Endothelial cell of umbilical vein (primary cell): ENCODE measurements around the gene C1QL3. TPM values are rescaled to one million over a fixed set of nuclear protein-coding genes. Genes with fewer than 3 reads are reported as not detected.

Source experiments
- BruUV-seq: library from RNA; stranded (reverse); fragments of 400-500 nt; replicated peaks from 2 replicates; lab custom pipeline; 2021; lab: Mats Ljungman, UMichigan
- CTCF ChIA-PET: fragments of 300-600, 350-600 bp; sonication (Branson Sonifier 250); formaldehyde crosslinking; loops from one replicate; lab custom pipeline; 2021; ENCODE audit warnings: antibody characterized with exemption, inconsistent platforms; lab: Charles Lee
- POLR2A ChIA-PET: fragments of 300-600, 350-600 bp; sonication (Branson Sonifier 250); formaldehyde crosslinking; loops from one replicate; lab custom pipeline; 2021; ENCODE audit warnings: antibody characterized with exemption, inconsistent platforms; lab: Charles Lee
- DNase-seq: peaks from one replicate; pipeline ENCODE4 v3.0.0-alpha.2; 2011; ENCODE audit warnings: low read depth, low spot score
- FAIRE-seq: peaks from 2 replicates; lab custom pipeline; 2011; peaks lifted over from hg19 to GRCh38; lab: Jason Lieb, UNC
- H2AFZ ChIP-seq: 2 replicates; pipeline ENCODE4 v1.6.0; 2012; ENCODE audit warnings: low read depth, low read length, control low read depth, inconsistent platforms
- H3K27ac ChIP-seq: 2 replicates; pipeline ENCODE4 v1.5.1; 2011; ENCODE audit warnings: low read depth, mild to moderate bottlenecking, control low read depth, low read length, moderate library complexity; ENCODE audit not compliant: insufficient read depth
- H3K27me3 ChIP-seq, 2 experiments: 2 replicates each; pipeline versions ENCODE4 v1.6.0 to v1.6.1; 2011; ENCODE audit warnings: low read length in 2 of 2, mixed read lengths in 1 of 2; ENCODE audit not compliant: control insufficient read depth in 2 of 2, insufficient read depth in 2 of 2
- H3K36me3 ChIP-seq, 2 experiments: 2 replicates in 1 of 2; 3 replicates in 1 of 2; pipeline ENCODE4 v1.5.1; 2011; ENCODE audit warnings: low read length in 2 of 2, mild to moderate bottlenecking in 1 of 2, moderate library complexity in 1 of 2; ENCODE audit not compliant: control insufficient read depth in 2 of 2, insufficient read depth in 2 of 2; ENCODE audit errors: extremely low read depth in 1 of 2
- H3K4me1 ChIP-seq: 3 replicates; pipeline ENCODE4 v1.5.1; 2011; ENCODE audit warnings: mild to moderate bottlenecking, low read length; ENCODE audit not compliant: control insufficient read depth, insufficient read depth; ENCODE audit errors: extremely low read depth
- H3K4me2 ChIP-seq: 2 replicates; pipeline ENCODE4 v1.6.1; 2011; ENCODE audit warnings: low read length, control low read depth, mixed read lengths; ENCODE audit not compliant: insufficient read depth
- H3K4me3 ChIP-seq, 3 experiments: fragments of 200-600 bp in 1 of 3; sonication (generic), shearing (Covaris generic) in 1 of 3; replicated peaks in 1 of 3; 2 replicates each; pipeline ENCODE4 v1.5.1; 2011 to 2016; ENCODE audit warnings: control low read depth in 3 of 3, low read length in 3 of 3, mild to moderate bottlenecking in 2 of 3, inconsistent platforms in 1 of 3, low read depth in 1 of 3, moderate library complexity in 1 of 3; ENCODE audit not compliant: insufficient read depth in 1 of 3
- H3K79me2 ChIP-seq: 2 replicates; pipeline ENCODE4 v1.6.0; 2012; ENCODE audit warnings: low read length, inconsistent platforms; ENCODE audit not compliant: control insufficient read depth, insufficient read depth
- H3K9ac ChIP-seq: replicated peaks from 2 replicates; pipeline ENCODE3; 2011; ENCODE audit warnings: low read length, control low read depth; ENCODE audit not compliant: insufficient read depth; ENCODE audit errors: extremely low read depth
- H3K9me1 ChIP-seq: replicated peaks from 3 replicates; pipeline ENCODE4 v1.6.0; 2011; ENCODE audit warnings: mild to moderate bottlenecking, low read length; ENCODE audit not compliant: control insufficient read depth, insufficient read depth; ENCODE audit errors: extremely low read depth
- H3K9me3 ChIP-seq: replicated peaks from 2 replicates; pipeline ENCODE4 v1.5.1; 2012; ENCODE audit warnings: low read length, inconsistent platforms; ENCODE audit not compliant: control insufficient read depth, insufficient read depth
- H4K20me1 ChIP-seq: replicated peaks from 2 replicates; pipeline ENCODE3; 2011; ENCODE audit warnings: mild to moderate bottlenecking, low read length; ENCODE audit not compliant: control insufficient read depth, insufficient read depth; ENCODE audit errors: extremely low read depth
- EZH2 ChIP-seq: IDR thresholded peaks from 2 replicates; pipeline ENCODE4 v1.6.1; 2012; ENCODE audit warnings: borderline replicate concordance, low read depth, mild to moderate bottlenecking, moderate library complexity, low read length, inconsistent platforms; ENCODE audit not compliant: severe bottlenecking
- FOS ChIP-seq: IDR thresholded peaks from 2 replicates; pipeline ENCODE4 v1.6.1; 2011; ENCODE audit warnings: mild to moderate bottlenecking, low read length, moderate library complexity, borderline replicate concordance; ENCODE audit not compliant: insufficient read depth
- GATA2 ChIP-seq: IDR thresholded peaks from 2 replicates; pipeline ENCODE4 v1.7.0; 2011; ENCODE audit warnings: low read depth, mild to moderate bottlenecking, moderate library complexity, mixed read lengths, low read length; ENCODE audit not compliant: insufficient read length, insufficient read depth
- JUN ChIP-seq: IDR thresholded peaks from 2 replicates; pipeline ENCODE4 v1.6.1; 2011; ENCODE audit warnings: borderline replicate concordance, low read depth; ENCODE audit not compliant: insufficient read length, insufficient read depth
- MYC ChIP-seq: IDR thresholded peaks from one replicate; pipeline ENCODE4 v1.6.1; 2011; ENCODE audit warnings: mild to moderate bottlenecking, low read depth, low read length
- POLR2A ChIP-seq: IDR thresholded peaks from 2 replicates; pipeline ENCODE4 v1.6.1; 2012; ENCODE audit warnings: low read depth, mild to moderate bottlenecking, control low read depth, low read length
- POLR2AphosphoS5 ChIP-seq: IDR thresholded peaks from 2 replicates; pipeline ENCODE4 v1.6.1; 2012; ENCODE audit warnings: low read depth, mild to moderate bottlenecking, control low read depth, low read length, moderate library complexity; ENCODE audit not compliant: insufficient read depth
- dilution Hi-C: fragments of 300-500 bp; cut with MboI; formaldehyde crosslinking; loops from one replicate; pipeline ENCODE4 v1.15.0; 2019; ENCODE audit warnings: low sequenced_read_pairs; ENCODE audit not compliant: extremely low pct_ligation_motif_present
- intact Hi-C: fragments of 100-400 bp; cut with micrococcal nuclease; formaldehyde crosslinking; loops from one replicate; pipeline ENCODE4 v1.10.0; 2022
- polyA plus RNA-seq, 4 experiments: library from polyadenylated mRNA; depleted of rRNA in 3 of 4; stranded (reverse) in 3 of 4; unstranded in 1 of 4; fragments of >200 nt; gene quantifications; 2 replicates each; pipeline versions ENCODE4 v1.2.1 to v1.2.3, GENCODE V29; 2011 to 2012; ENCODE audit warnings: missing spikeins in 1 of 4
- total RNA-seq: library from RNA; stranded (reverse); gene quantifications from 2 replicates; pipeline ENCODE4 v1.2.3, GENCODE V29; 2021
- TF ChIP-seq, protein P1 (sequence below): IDR thresholded peaks from 2 replicates; pipeline ENCODE4 v1.6.1; 2011; ENCODE audit not compliant: insufficient read depth, insufficient read length
- TF ChIP-seq, protein P2 (sequence below), 2 donors: IDR thresholded peaks; 1 replicate in 1 of 2; 2 replicates in 1 of 2; pipeline ENCODE4 v1.5.1; 2011; ENCODE audit warnings: low read length in 2 of 2, mild to moderate bottlenecking in 2 of 2, moderate library complexity in 2 of 2, control low read depth in 1 of 2, inconsistent platforms in 1 of 2, low read depth in 1 of 2; ENCODE audit not compliant: insufficient read depth in 1 of 2; ENCODE audit errors: extremely low read depth in 1 of 2

C1QL3 gene
- total and polyA plus RNA-seq, 2 donors (not counting 3 experiments of a cell fraction or from before 2014, with no cell fraction given) = not detected

- no peaks in the 10 kb centered on the region for H3K4me1 ChIP-seq
- BruUV-seq = no TSS peak
These were observed 43.9 kb downstream of the C1QL3 start for GRCh38 chr10:16477757-16478156.

More at GRCh38 chr10:16477757-16478156, 43.9 kb downstream of the C1QL3 start:
- Histone ChIP-seq H4K20me1 (no peaks in the 10 kb centered on the region), H3K27ac (no peak overlapping the region), H3K9ac (no peak overlapping the region), H3K36me3 (no peaks in the 10 kb centered on the region), H3K9me1 (no peaks in the 10 kb centered on the region), H3K4me3 (no peak overlapping the region), H2AFZ (no peak overlapping the region), H3K79me2 (no peaks in the 10 kb centered on the region), H3K4me2 (no peak overlapping the region), H3K27me3 (peaks cover 0 to 1% of the 10 kb centered on the region in 2 experiments), H3K9me3 (no peaks in the 10 kb centered on the region)
- POLR2A ChIA-PET = no interaction called here
- DNase-seq = no peak
- CTCF ChIA-PET = no interaction called here
- TF ChIP-seq MYC (no peak), JUN (no peak), GATA2 (no peak), POLR2AphosphoS5 (no peak), POLR2A (no peak), FOS (no peak), EZH2 (no peak)
- TF ChIP-seq, protein P1, sequence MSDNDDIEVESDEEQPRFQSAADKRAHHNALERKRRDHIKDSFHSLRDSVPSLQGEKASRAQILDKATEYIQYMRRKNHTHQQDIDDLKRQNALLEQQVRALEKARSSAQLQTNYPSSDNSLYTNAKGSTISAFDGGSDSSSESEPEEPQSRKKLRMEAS = no peak
- TF ChIP-seq, protein P2, sequence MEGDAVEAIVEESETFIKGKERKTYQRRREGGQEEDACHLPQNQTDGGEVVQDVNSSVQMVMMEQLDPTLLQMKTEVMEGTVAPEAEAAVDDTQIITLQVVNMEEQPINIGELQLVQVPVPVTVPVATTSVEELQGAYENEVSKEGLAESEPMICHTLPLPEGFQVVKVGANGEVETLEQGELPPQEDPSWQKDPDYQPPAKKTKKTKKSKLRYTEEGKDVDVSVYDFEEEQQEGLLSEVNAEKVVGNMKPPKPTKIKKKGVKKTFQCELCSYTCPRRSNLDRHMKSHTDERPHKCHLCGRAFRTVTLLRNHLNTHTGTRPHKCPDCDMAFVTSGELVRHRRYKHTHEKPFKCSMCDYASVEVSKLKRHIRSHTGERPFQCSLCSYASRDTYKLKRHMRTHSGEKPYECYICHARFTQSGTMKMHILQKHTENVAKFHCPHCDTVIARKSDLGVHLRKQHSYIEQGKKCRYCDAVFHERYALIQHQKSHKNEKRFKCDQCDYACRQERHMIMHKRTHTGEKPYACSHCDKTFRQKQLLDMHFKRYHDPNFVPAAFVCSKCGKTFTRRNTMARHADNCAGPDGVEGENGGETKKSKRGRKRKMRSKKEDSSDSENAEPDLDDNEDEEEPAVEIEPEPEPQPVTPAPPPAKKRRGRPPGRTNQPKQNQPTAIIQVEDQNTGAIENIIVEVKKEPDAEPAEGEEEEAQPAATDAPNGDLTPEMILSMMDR (IDR thresholded peaks at IDR 0.05; ENCODE audit: extremely low read depth in 1 of 2, insufficient read depth in 1 of 2, low read depth in 1 of 2, low read length in 2 of 2) = no peak
- intact Hi-C loops = no loop called here
- dilution Hi-C loops = no loop called here
- no peak for FAIRE-seq
